22Rv1 (cell line): ENCODE results near the gene TUBA8.

Experiments
- CTCF ChIP-seq: fragments of 450-650 bp; IDR thresholded peaks from 2 replicates; pipeline ENCODE4 v1.5.1; 2017; ENCODE audit warnings: mild to moderate bottlenecking
- ZFX ChIP-seq: fragments of 450-650 bp; IDR thresholded peaks from 2 replicates; pipeline ENCODE4 v1.6.1; 2017; ENCODE audit warnings: antibody characterized with exemption, borderline replicate concordance

- no peak for TF ChIP-seq CTCF
- TF ChIP-seq ZFX, result no peak
Observed at GRCh38 chr22:18111759-18112330, 1.2 kb downstream of the TUBA8 start.
